ENCODE measurements around the gene GRK2.

GRK2 gene

DNA sequence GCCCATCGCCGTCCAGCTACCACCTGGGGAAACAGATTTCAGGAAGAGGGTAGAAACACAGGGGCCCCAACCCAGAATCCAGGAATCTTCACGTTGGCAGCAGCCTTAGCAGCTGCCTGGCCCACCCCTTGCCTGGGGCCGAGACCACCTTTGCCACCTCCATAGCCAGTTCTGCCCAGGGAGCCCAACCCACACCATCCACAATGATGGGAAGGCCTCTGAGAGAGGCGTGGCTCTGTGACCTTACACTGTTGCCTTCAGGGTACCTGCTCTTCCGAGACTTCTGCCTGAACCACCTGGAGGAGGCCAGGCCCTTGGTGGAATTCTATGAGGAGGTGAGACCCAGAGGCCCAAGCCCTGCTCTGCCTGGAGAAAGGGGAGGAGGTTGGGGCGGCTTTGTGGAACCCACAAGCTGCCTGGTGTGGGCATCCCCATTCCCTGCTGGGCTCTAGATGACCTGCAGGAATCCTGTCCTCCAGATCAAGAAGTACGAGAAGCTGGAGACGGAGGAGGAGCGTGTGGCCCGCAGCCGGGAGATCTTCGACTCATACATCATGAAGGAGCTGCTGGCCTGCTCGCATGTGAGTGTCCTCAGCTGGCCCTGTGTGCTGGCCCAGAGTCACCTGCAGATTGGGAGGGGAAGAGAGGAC lies 12.8 kb downstream of the GRK2 start:
- no peak for TF ChIP-seq CTCF (conservative IDR thresholded peaks at IDR 0.05)
- peak overlapping the region; percentile 100 for H3K27ac ChIP-seq

GRCh38 chr11:67279589-67280340 lies 13.5 kb downstream of the GRK2 start:
- H3K27ac ChIP-seq = peak overlapping the region; percentile 100; the same call in 1 of the 2 replicates
- no peak for TF ChIP-seq CTCF (conservative IDR thresholded peaks at IDR 0.05)

- peak overlapping the region; percentile 100; the same call in 1 of the 2 replicates for H3K27ac ChIP-seq
- TF ChIP-seq CTCF (conservative IDR thresholded peaks at IDR 0.05) = no peak
These were observed 14.1 kb downstream of the GRK2 start for GRCh38 chr11:67280341-67280787.

- H3K27ac ChIP-seq = peak overlapping the region; percentile 100; the same call in 1 of the 2 replicates
- no peak for TF ChIP-seq CTCF (conservative IDR thresholded peaks at IDR 0.05)
These were observed 14.7 kb downstream of the GRK2 start for GRCh38 chr11:67280788-67281551.

DNA sequence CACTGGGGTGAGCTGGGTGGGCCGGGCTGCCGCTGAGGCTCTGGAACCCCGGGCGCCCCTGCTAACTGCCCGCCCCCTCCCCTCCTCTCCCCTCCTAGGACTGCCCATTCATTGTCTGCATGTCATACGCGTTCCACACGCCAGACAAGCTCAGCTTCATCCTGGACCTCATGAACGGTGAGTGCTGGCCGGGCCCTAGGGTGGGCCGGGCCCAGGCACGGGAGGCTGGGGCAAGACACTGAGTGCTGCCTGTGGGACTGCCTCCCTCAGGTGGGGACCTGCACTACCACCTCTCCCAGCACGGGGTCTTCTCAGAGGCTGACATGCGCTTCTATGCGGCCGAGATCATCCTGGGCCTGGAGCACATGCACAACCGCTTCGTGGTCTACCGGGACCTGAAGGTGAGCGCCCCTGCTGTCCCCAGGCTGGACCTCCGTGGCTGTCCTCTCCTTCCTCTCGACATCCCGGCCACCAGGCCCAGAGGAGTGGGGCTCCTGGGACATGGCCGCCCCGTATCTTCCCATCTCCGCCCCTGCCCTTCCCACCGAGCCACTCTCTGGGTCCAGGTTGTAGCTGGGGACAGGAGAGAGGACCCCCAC lies 15.4 kb downstream of the GRK2 start:
- TF ChIP-seq CTCF (conservative IDR thresholded peaks at IDR 0.05) = no peak
- peak overlapping the region; percentile 14; the same call in 1 of the 2 replicates for H3K27ac ChIP-seq

DNA sequence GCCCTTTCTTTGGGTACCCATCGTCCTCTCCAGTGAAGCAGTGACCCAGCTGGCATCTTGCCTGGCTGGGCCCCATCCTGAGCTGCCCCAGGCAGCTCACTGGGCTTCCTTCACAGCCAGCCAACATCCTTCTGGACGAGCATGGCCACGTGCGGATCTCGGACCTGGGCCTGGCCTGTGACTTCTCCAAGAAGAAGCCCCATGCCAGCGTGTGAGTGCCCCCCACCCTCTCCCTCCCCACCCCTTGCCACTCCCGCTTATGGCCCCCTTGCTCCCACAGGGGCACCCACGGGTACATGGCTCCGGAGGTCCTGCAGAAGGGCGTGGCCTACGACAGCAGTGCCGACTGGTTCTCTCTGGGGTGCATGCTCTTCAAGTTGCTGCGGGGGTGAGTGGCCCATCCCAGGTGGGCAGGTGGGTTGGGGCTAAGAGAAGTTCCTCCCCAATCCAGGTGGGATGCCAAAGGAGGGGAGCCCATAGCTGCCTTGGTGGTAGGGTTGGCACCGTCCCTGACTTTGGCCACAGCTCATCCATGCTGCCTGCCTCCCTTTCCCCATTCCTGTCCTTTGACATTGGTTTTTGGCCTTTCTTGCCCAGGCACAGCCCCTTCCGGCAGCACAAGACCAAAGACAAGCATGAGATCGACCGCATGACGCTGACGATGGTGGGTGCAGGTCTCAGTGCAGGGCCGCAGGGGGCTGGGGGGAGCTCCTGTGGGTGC lies 16.0 kb downstream of the GRK2 start:
- H3K27ac ChIP-seq = peak overlapping the region; percentile 14; the same call in 1 of the 2 replicates
- TF ChIP-seq CTCF (conservative IDR thresholded peaks at IDR 0.05) = no peak
